Fibroblast of skin of left biceps (primary cell): ENCODE data around the gene QDPR.
"Not testable (repeated sequence)": the region's sequence is repeated elsewhere in the genome, so short reads cannot be mapped to it uniquely, and the experiment has no call there.

Experiments
- DNase-seq, 2 experiments: peaks; one replicate each; pipeline ENCODE4 v3.0.0-alpha.2; 2013; ENCODE audit warnings: low read depth in 2 of 2

Gene QDPR

DNA sequence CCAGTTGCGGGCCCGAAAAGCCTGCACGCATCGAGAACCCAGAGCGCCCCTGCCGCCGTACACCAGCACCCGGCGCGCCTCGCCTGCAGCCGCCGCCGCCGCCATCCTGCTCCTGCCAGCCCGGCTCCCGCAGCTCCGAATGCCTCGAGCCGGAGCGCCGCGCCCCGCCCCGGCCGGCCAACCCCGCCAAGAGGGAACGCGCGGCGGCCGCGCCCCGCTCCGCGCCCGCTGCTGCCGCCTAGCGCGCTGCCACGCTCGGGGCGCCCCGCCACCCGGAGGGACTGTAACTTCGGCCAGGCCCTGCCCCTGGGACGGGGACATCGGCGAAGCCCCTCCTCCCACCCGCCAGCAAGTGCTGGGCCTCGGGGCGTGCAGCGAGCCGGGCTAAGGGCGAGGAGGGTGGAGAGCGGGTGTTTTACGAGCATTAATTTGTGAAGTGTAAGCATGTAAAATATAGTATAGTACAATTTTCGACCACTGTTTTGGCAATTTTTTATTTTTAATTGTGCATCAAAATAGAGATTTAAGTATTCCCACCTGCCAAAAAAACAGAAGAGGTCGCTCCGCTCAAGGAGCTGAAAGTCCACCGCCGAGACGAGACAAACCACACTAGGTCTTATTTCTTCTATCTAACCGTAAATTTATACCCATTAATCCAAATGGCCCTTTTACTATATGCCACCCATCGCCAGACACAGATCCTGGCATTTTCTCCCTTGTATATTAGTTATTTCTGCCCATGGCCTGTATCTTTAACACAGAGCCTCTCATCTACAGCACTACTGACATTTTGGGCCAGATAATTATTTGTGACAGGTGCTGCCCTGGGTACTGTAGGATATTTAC is at the start of gene QDPR:
Gene QDPR, minus strand, starts transcription at position 141 of the 846 bp plus-strand sequence. Its CDS starts 36 bp downstream, at position 105.
- DNase-seq: peak; percentile 14 to 17

DNA sequence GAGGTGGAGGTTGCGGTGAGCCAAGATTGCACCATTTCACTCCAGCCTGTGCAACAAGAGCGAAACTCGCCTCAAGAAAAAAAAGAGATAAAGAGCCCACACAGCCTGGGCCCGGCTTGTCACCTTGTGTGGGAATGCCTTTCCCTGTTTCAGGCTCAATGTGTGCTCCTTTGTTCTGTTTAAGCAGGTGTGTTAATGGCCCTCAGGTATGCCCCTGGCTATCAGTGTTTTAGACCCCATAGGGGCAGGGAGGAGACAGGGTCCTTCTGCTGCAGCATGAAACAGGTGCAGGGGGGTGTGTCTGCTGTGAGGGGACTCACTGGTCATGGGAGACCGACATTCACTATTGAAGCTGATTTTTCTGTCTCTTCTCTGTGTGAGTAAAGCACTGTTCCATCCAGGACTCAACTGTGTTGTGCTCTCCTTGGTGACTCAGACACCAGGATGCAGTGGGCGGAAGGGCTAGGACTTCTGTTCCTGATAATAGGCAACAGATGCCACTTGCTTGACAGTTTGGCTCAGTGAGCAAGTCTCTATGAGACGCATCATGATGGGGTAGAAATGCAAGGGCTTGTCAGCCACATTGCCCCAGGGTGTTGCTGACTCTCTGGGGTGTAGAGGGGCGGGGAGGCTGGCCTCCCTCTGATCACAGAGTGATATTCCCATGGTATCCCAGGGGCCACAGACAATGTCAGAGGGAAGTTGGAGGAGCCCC is 49.5 kb upstream of the QDPR start:
- peak in 1 of 2 experiments; percentile 34 for DNase-seq

DNA sequence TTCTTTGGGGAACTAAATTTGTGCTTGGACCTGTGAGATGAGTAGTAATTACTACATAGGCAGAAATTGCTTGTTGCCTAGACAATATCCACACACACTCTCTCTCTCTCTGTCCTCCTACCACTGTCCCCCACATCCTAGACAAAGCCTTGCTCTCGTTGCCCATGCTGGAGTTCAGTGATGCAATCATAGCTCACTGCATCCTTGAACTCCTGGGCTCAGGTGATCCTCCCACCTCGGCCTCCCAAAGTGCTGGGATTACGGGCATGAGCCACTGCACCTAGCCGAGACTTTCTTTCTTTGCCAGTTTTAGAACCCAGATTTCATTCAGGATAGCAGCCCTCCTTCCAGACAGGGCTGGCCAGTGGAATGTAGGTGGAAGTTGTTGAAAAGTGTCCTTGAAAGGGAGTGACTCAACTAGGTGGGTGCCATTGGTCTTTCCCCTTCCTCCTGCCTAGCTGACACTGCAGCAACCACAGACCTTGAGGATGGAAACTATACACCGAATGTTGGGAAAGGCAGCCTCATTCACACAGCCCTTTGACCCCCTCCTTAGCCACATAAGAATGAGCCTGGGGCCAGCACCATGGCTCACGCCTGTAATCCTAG is 48.3 kb upstream of the QDPR start:
- no peak for DNase-seq

DNA sequence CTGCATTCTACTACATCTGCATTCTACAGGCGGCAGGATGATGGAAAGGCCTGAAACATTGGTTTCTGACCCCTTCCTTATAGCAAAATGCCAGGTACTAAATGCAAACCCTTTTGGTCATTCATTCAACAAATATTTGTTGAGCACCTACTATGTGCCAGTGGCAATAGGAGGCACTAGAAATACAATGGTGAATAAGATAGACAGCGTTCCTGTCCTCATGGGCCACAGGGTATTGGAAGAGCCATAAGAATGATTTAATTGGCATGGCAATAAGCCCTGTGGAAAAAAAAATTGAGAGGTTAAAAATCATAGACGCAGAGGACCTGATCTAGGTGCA is 47.8 kb upstream of the QDPR start:
- no peak for DNase-seq

DNA sequence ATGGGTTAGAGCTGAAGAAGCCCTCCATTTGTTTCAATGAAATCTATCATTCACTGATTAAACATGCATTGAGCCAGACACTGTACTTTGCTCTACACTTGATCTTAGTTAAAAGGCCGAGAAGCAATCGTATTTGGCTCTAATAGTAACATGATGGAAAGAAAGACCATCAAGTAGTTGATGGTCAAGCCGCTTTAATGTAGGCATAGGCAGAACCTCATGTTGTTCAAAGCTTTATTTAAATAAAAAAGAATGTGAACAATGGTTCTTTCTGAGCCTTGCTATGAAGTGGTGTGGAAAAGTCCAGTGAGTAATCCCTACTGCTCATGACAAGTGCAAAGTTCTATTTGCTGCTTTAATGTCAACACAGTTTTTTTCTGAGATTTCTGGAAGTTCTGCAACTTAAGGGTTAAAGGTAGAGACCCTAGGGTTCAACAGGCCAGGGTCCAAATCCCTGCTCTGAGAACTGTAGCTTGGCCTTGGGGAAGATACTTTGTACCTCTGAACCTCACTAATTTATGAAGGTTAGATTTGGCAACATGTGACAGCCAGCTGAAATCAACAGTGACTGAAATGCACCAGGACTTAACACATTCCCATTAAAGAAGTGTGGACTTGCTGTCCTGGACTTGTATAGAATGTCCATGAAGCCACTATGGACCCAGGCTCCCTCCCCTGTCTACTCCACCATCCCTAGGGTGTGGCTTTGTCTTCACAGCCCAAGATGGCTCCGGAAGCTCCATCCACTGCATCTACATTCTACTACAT is 47.2 kb upstream of the QDPR start:
- no peak for DNase-seq

DNA sequence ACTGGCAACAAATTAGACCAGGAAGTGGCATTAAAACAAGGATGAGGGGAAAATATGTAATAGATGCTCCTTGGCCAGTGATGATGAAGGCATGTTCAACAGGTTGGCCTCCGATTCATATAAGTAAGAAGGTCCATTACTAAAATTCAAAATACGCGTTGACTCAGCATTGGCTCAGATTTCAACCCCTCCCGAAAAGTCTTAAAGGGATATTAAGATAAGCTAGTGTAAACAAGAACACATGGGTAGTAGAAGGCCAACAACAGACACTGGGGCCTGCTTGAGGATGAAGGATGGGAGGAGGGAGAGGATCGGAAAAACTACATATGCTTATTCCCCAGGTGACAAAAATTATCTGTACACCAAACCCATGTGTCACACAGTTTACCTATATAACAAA is 46.0 kb upstream of the QDPR start:
- no peak for DNase-seq

DNA sequence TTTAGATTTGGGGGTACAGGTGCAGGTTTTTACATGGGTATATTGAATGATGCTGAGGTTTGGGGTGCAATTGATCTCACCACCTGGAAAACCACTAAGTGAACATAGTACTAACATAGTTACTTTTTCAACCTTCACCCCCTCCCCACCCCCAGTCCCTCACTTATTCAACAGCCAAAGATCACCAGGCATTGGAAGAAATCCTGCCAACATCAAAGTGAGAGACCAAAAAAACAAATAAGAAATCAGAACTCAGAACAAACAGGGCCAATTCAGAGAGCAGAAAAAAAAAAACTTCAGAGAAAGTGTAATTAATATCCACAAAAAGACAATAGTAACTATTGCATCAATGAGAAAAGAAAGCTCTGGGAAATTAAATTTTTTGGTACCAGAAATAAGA is 44.6 kb upstream of the QDPR start:
- no peak for DNase-seq

DNA sequence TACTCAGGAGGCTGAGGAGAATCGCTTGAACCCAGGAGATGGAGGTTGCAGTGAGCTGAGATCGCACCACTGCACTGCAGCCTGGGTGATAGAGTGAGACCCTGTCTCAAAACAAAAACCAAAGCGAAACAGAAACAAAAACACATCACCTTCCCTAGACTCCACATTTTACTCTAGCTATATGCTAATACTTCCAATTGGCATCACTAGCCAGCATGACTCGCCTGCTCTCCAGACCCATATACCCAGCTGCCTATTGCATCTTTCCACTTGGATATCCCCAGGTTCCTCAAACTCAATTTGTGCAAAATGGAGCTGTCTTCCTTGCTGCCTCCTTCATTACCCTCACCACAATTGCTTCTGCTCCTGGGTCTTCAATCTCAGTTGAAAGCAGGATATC is 42.7 kb upstream of the QDPR start:
- DNase-seq: no peak

DNA sequence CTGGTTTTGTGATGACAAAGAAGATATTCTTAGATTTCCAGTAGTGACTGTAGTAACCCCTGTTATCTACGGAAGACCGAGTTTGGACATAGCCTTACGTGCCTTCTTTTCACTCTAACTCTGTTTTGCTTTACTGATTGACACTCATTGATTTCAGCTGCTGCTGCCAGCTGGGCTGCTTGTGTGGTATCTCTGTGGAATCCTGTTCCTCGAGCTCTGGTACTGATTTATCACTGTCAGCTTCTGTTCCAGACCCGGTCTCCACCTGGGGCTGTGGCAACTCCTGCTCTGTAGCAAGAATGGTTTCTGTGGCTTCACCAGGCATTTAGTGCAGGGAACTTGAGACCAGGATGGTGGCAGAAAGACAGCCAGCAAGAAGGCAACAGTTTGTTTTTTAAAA is 40.5 kb upstream of the QDPR start:
- no peak for DNase-seq

DNA sequence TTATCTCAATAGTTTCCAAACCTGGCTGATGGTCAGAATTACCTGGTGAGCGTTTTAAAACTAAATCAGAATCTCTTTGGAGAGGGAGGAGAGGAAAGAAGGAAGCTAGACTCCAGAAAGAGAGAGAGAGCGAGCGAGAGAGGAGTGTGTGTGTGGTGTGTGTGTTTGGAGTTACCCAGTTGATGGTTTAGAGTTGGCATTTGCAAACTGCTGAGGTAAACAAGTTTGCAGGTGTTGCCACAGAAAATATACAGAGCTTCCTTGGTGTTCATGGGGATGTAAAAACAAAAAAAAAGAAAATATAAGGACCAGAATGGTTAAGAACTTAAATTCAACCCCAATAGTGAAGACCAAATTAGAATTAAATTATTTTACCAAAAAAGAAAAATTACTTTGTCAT is 38.7 kb upstream of the QDPR start:
- DNase-seq: no peak

DNA sequence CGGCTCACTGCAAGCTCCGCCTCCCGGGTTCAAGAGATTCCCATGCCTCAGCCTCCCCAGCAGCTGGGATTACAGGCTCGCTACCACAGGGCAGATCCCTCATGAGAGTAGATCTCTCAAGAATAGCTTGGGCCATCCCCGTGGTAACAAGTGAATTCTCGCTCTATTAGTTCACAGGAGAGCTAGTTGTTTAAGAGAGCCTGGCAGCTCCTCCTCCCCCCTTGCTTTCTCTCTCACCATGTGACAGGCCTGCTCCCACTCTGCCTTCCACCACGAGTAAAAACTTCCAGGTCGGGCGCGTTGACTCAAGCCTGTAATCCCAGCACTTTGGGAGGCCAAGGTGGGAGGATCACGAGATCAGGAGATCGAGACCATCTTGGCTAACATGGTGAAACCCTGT is 34.8 kb upstream of the QDPR start:
- DNase-seq: no peak

DNA sequence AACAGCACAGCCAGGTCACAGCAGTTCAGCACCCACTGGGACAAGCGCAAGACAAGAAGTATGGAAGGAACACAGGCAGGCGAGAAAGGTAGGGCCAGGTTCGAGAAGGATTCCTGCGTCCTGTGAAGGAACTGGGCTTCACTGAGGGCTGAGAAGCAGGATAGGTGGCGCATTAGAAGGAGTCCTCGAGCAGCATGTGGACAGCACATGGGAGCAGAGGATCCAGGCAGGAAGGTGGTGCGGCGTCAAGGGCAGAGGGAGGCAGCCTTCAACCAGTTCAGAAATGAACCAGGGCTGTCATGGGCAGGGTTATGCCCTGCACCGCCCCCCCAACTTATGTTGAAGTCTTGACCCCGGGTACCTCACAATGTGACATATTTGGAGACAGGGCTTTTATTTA is 34.3 kb upstream of the QDPR start:
- no peak for DNase-seq

DNA sequence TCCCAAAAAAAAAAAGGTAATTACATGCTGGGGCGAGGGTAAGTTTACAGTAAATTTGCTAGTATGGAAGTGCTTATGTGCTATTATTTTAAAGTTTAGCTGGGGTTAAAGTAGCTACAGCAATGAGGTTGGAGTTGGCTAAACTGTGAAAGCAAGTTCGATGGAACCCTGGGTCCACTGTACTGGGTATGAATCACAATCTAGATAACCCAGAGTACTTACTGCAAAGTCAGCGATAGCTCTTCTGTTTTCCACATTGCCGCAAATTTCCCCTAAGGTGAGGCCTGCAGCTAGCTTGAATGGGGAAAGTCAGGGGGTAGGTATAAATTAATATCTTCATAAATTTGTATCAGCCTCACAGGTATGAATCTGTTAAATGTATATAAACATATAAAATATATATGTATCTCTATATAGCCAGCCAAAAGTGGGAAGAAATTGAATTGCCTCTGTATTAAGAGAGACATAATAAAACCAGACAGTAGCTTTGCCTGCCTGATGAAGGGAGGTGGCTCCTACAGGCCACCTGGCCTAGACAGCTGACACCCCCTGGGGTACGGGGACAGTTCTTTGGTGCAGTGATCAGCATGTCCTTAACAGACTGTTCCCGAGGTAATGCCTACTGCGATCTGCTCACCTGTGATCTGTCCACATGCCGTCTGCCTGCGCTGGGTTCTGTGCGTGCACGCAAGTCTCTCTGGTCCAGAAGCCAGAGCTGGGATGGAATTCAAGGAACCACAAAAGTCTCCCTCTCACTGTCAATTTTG is 33.7 kb upstream of the QDPR start:
- no peak for DNase-seq

DNA sequence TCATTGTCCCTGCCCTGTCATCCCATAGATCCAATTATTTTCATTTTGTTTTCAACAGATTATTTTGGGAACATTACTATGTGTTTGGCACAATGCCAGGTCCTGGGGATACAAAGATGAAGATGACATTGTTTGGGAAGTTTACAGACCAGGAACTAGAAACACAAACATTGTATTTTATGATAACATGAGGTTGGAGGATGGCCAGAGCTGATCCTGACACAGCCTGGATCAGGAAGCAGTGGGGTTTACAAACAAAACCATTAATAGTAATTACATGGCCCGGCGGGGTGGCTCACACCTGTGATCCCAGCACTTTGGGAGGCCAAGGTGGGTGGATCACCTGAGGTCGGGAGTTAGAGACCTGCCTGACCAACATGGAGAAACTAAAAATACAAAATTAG is 32.9 kb upstream of the QDPR start:
- DNase-seq: no peak

DNA sequence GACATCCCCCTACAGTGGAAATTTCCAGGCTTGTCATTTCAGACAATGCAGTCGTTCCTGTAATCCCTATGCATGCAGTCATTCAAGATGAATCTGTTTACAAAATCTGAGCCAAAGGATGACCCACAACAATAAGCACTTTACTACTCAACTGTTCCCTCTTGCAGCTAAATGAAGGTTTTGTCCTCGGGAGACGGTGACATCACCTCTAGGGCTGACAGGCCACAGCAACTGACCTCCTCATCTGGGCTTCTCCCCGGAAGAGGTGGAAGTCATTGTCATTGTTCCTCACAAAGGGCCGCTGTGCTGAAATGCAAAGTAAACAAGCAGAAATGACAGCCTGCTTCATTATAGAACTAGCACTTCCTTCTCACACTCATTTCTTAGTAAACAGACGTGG is 32.3 kb upstream of the QDPR start:
- no peak for DNase-seq

DNA sequence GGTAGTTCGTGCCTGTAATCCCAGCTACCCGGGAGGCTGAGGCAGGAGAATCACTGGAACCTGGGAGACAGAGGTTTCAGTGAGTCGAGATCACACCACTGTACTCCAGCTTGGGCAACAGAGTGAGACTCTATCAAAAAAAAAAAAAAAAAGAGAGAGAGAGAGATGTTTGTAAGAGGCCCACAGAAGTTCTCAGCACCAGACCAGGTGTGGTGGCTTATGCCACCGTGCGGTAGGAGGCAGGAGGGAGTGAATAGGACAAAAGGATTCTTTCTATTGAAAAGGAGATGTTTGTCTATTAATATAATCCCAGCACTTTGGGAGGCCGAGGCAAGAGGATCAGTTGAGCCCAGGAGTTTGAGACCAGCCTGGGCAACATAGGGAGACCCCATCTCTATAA is 25.2 kb upstream of the QDPR start:
- not testable (repeated sequence) for DNase-seq

DNA sequence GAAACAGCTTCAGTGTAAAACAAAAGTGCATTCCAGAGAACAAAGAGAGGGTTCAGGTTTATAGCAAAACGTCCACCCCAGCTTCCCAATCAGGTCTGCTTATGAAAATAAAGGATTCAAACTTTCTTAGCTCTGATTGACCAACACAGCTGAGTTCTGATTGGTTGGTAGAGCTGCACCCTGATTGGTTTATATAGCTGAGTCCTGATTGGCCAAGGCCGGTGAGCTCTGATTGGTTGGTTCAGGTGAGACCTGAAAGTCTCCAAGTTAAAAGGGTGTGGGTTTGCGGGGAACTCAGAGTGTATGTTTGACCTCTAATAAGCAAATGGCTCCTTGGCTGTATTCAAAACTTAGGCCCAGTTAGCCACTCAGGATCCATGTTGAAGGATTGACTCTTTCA is 24.0 kb upstream of the QDPR start:
- no peak for DNase-seq

DNA sequence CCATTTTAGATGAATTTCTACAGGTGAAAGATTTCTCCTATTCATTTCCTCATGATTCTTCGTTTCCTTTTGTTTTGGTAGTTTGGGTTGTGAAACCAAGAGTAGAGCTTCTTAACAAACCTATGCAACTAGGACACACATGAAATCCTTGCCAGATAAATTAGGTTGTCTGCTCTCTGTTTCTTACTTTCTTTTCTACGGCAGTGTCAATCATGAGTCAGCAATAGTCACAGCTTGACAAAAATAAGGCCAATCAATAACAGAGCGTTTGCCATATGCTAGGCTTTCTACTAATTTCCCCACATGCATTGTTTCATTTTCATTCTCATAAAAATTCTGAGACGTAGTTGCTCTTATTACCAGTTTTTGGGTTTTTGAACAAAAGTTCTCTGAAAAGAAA is 23.4 kb upstream of the QDPR start:
- no peak for DNase-seq

DNA sequence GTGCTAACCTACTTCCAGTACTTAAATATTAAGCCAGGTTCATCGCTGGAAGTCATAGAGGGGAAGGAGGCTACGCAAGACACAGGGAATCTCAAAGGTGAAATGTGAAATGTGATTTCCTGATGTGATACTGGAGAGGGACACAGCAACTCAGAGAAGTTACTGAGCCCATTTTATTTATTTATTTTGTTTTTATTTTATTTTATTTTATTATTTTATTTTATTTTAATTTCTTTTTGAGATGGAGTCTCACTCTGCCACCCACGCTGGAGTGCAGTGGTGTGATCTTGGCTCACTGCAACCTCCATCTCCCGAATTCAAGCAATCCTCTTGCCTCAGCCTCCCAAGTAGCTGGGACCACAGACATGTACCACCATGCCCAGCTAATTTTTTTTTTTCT is 22.8 kb upstream of the QDPR start:
- no peak for DNase-seq

DNA sequence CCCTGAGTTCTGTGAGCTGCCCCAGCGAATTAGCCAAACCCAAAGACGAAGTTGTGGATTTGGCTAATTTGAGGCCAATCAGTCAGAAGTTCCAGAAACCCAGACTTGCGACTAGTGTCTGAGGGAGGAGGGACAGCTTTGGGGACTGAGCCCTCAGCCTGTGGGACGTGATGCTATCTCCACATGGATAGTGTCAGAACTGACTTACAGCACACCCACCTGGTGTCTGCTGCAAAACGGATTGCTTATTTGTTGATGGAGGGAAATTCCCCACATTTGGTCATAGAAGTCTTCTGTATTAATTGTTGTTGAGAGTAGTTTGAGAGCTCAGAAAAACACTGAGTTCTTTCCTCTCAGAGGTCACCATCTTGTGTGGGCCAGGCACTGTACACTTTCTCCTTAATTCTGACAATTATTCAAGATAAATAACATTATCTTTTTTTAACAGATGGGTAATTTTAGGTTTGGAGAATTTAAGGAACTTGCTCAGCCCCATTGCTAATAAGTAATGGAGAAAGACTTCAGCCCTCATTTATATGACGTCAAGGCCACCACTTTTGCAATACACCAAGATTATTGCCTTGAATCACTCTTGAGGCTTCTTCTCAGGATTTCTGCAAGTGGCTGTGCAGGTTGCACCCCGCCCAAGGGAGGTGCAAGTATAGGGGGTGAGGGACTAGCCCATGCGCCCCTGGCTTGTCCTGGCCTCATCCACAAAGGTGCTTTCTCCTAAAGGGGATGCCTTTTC is 19.8 kb upstream of the QDPR start:
- no peak for DNase-seq
